Keratinocyte (primary cell): Measurements from ENCODE around the gene SDK1. TPM values are rescaled to one million over a fixed set of nuclear protein-coding genes. Genes with fewer than 3 reads are reported as not detected.

ENCODE experiments used
- DNase-seq: peaks from one replicate; pipeline ENCODE4 v3.0.0-alpha.2; 2011; ENCODE audit warnings: low read depth, missing footprints, low spot score
- FAIRE-seq: peaks from 2 replicates; lab custom pipeline; 2011; peaks lifted over from hg19 to GRCh38; lab: Jason Lieb, UNC
- H2AFZ ChIP-seq: 2 replicates; pipeline ENCODE4 v1.6.0; 2012; ENCODE audit warnings: low read length, control low read depth, inconsistent platforms; ENCODE audit not compliant: control insufficient read depth
- H3K27ac ChIP-seq: 2 replicates; pipeline ENCODE4 v1.5.1; 2011; ENCODE audit warnings: low read length; ENCODE audit not compliant: control insufficient read depth, insufficient read depth
- H3K27me3 ChIP-seq: 3 replicates; pipeline ENCODE4 v1.6.0; 2011; ENCODE audit warnings: low read length; ENCODE audit not compliant: control insufficient read depth, insufficient read depth; ENCODE audit errors: extremely low read depth
- H3K36me3 ChIP-seq, 2 experiments: 2 replicates in 1 of 2; 3 replicates in 1 of 2; pipeline ENCODE4 v1.5.1; 2011; ENCODE audit warnings: low read length in 2 of 2, mild to moderate bottlenecking in 1 of 2; ENCODE audit not compliant: control insufficient read depth in 2 of 2, insufficient read depth in 2 of 2; ENCODE audit errors: extremely low read depth in 1 of 2
- H3K4me1 ChIP-seq: 3 replicates; pipeline ENCODE4 v1.5.1; 2011; ENCODE audit warnings: low read length; ENCODE audit not compliant: control insufficient read depth, insufficient read depth; ENCODE audit errors: extremely low read depth
- H3K4me2 ChIP-seq: 3 replicates; pipeline ENCODE4 v1.6.0; 2011; ENCODE audit warnings: low read depth, low read length; ENCODE audit not compliant: control insufficient read depth, insufficient read depth; ENCODE audit errors: extremely low read depth
- H3K4me3 ChIP-seq, 3 experiments: fragments of 200-600 bp in 1 of 3; sonication (generic) in 1 of 3; 2 replicates in 2 of 3; 3 replicates in 1 of 3; pipeline ENCODE4 v1.5.1; 2011 to 2016; ENCODE audit warnings: low read length in 3 of 3, mild to moderate bottlenecking in 3 of 3, control low read depth in 2 of 3, inconsistent platforms in 1 of 3, low read depth in 1 of 3, mixed read lengths in 1 of 3, mixed run types in 1 of 3, moderate library complexity in 1 of 3; ENCODE audit not compliant: control insufficient read depth in 2 of 3, insufficient read depth in 2 of 3; ENCODE audit errors: extremely low read depth in 1 of 3
- H3K79me2 ChIP-seq: 2 replicates; pipeline ENCODE4 v1.6.0; 2012; ENCODE audit warnings: low read length; ENCODE audit not compliant: control insufficient read depth, insufficient read depth
- H3K9ac ChIP-seq: 3 replicates; pipeline ENCODE4 v1.6.0; 2011; ENCODE audit warnings: low read length; ENCODE audit not compliant: control insufficient read depth, insufficient read depth; ENCODE audit errors: extremely low read depth
- H3K9me1 ChIP-seq: 3 replicates; pipeline ENCODE4 v1.6.0; 2011; ENCODE audit warnings: low read length; ENCODE audit not compliant: control insufficient read depth, insufficient read depth; ENCODE audit errors: extremely low read depth
- H3K9me3 ChIP-seq: 2 replicates; pipeline ENCODE4 v1.5.1; 2012; ENCODE audit warnings: low read depth, low read length; ENCODE audit not compliant: control insufficient read depth
- H4K20me1 ChIP-seq: 3 replicates; pipeline ENCODE4 v1.6.0; 2011; ENCODE audit warnings: low read length; ENCODE audit not compliant: control insufficient read depth, insufficient read depth; ENCODE audit errors: extremely low read depth
- CTCF ChIP-seq, 3 experiments: IDR thresholded peaks in 1 of 3; conservative IDR thresholded peaks in 1 of 3; optimal IDR thresholded peaks in 1 of 3; 2 replicates in 2 of 3; 3 replicates in 1 of 3; pipeline versions ENCODE3 to v1.5.1; 2011; ENCODE audit warnings: low read length in 3 of 3, mild to moderate bottlenecking in 3 of 3, moderate library complexity in 2 of 3, control low read depth in 1 of 3, inconsistent platforms in 1 of 3; ENCODE audit not compliant: insufficient read depth in 2 of 3; ENCODE audit errors: extremely low read depth in 1 of 3
- EZH2 ChIP-seq: IDR thresholded peaks from one replicate; pipeline ENCODE4 v1.6.1; 2012; ENCODE audit warnings: inconsistent platforms, mild to moderate bottlenecking, low read length, moderate library complexity
- dilution Hi-C: fragments of 300-500 bp; cut with MboI; formaldehyde crosslinking; loops from one replicate; pipeline ENCODE4 v1.7.0; 2020; ENCODE audit warnings: low sequenced_read_pairs; ENCODE audit not compliant: extremely low pct_ligation_motif_present
- polyA plus RNA-seq, 5 experiments: library from polyadenylated mRNA; depleted of rRNA in 3 of 5; stranded (reverse) in 3 of 5; stranded (forward) in 1 of 5; unstranded in 1 of 5; fragments of >200 nt; gene quantifications; 1 replicate in 1 of 5; 2 replicates in 3 of 5; 3 replicates in 1 of 5; pipeline versions ENCODE4 v1.2.1 to v1.2.3, GENCODE V29; 2011 to 2012; ENCODE audit warnings: missing spikeins in 2 of 5, low read depth in 1 of 5, low replicate concordance in 1 of 5

The SDK1 gene
- polyA plus RNA-seq, 1 donor (not counting 4 experiments of a cell fraction or from before 2014, with no cell fraction given) = 0.66 TPM

GRCh38 chr7:4134631-4135030 lies 833.6 kb downstream of the SDK1 start:
- H4K20me1 ChIP-seq = no peaks in the 10 kb centered on the region
- dilution Hi-C loops = no loop called here
- H3K4me1 ChIP-seq = no peaks in the 10 kb centered on the region
- H3K27ac ChIP-seq = no peak overlapping the region
- no peak overlapping the region for H2AFZ ChIP-seq
- FAIRE-seq = no peak
- H3K79me2 ChIP-seq = no peaks in the 10 kb centered on the region
- H3K4me3 ChIP-seq = no peak overlapping the region
- H3K36me3 ChIP-seq = no peaks in the 10 kb centered on the region
- no peaks in the 10 kb centered on the region for H3K9me3 ChIP-seq
- DNase-seq = no peak
- H3K9me1 ChIP-seq = no peaks in the 10 kb centered on the region
- no peaks in the 10 kb centered on the region for H3K27me3 ChIP-seq
- H3K9ac ChIP-seq = no peak overlapping the region
- no peak overlapping the region for H3K4me2 ChIP-seq
- TF ChIP-seq EZH2 (no peak), CTCF (optimal IDR thresholded peaks at IDR 0.05 in 1 of 3, IDR thresholded peaks at IDR 0.05 in 1 of 3, conservative IDR thresholded peaks at IDR 0.05 in 1 of 3; ENCODE audit: extremely low read depth in 1 of 3, insufficient read depth in 2 of 3, low read length in 3 of 3) (no peak)

- H3K9ac ChIP-seq = no peak overlapping the region
- H3K4me3 ChIP-seq = no peak overlapping the region
- H3K27me3 ChIP-seq = no peaks in the 10 kb centered on the region
- H3K4me2 ChIP-seq = no peak overlapping the region
- H3K79me2 ChIP-seq = no peaks in the 10 kb centered on the region
- no peaks in the 10 kb centered on the region for H3K4me1 ChIP-seq
- H4K20me1 ChIP-seq = no peaks in the 10 kb centered on the region
- no peak overlapping the region for H2AFZ ChIP-seq
- no peak for FAIRE-seq
- H3K36me3 ChIP-seq = no peaks in the 10 kb centered on the region
- H3K9me1 ChIP-seq = no peaks in the 10 kb centered on the region
- H3K9me3 ChIP-seq = no peaks in the 10 kb centered on the region
- no peak overlapping the region for H3K27ac ChIP-seq
- no peak for DNase-seq
- dilution Hi-C loops = no loop called here
- no peak for TF ChIP-seq CTCF (optimal IDR thresholded peaks at IDR 0.05 in 1 of 3, IDR thresholded peaks at IDR 0.05 in 1 of 3, conservative IDR thresholded peaks at IDR 0.05 in 1 of 3; ENCODE audit: extremely low read depth in 1 of 3, insufficient read depth in 2 of 3, low read length in 3 of 3)
- TF ChIP-seq EZH2 = no peak
Observed at GRCh38 chr7:4135301-4135700, 834.2 kb downstream of the SDK1 start.
